Naive thymus-derived CD4-positive, alpha-beta T cell (primary cell): ENCODE results near the gene LALBA. TPM values are rescaled to one million over a fixed set of nuclear protein-coding genes. Genes with fewer than 3 reads are reported as not detected.

Experiments
- polyA plus RNA-seq, 2 donors: library from polyadenylated mRNA; unstranded; fragments of 300-500 nt; fragmentation: Illumina TruSeq; gene quantifications; one replicate each; pipeline ENCODE4 v1.2.3, GENCODE V29; 2021
- total RNA-seq, 6 experiments: library from RNA in 5 of 6; stranded (reverse) in 5 of 6; gene quantifications; 1 replicate in 5 of 6; 2 replicates in 1 of 6; pipeline ENCODE4 v1.2.3 and lab custom pipeline; 2021 to 2026

Gene LALBA
- total and polyA plus RNA-seq, 7 experiments from 2014 or later, result not detected

Other genes with a start within 250 kb of the LALBA start
- gene ZNF641, start 219.1 kb downstream of the LALBA start, total RNA-seq, result 10 to 100 TPM; 22.1 to 50.3 (median 30.1) TPM
- 10 to 100 TPM; 13.4 to 20.7 TPM for gene ZNF641, start 219.1 kb downstream of the LALBA start, polyA plus RNA-seq
- gene ANP32D, start 97.5 kb downstream of the LALBA start, total RNA-seq, result not detected
- gene ANP32D, start 97.5 kb downstream of the LALBA start, polyA plus RNA-seq, result not detected
- not detected for gene C12orf54, start 87.5 kb downstream of the LALBA start, total RNA-seq
- not detected for gene C12orf54, start 87.5 kb downstream of the LALBA start, polyA plus RNA-seq
- gene OR8S1, start 44.4 kb downstream of the LALBA start, total RNA-seq, result not detected
- not detected for gene OR8S1, start 44.4 kb downstream of the LALBA start, polyA plus RNA-seq
- 100 to 1,000 TPM in 1 of 5 experiments, 10 to 100 TPM in 4; 37.5 to 117 (median 74.4) TPM for gene KANSL2, start 112.2 kb upstream of the LALBA start, total RNA-seq
- 10 to 100 TPM; 33.4 to 50.8 TPM for gene KANSL2, start 112.2 kb upstream of the LALBA start, polyA plus RNA-seq
- gene CCNT1, start 146.7 kb upstream of the LALBA start, total RNA-seq, result 100 to 1,000 TPM in 1 of 5 experiments, 10 to 100 TPM in 4; 62.5 to 127 (median 76.6) TPM
- 10 to 100 TPM; 11.7 to 23.8 TPM for gene CCNT1, start 146.7 kb upstream of the LALBA start, polyA plus RNA-seq
- gene ADCY6, start 219.0 kb upstream of the LALBA start, total RNA-seq, result under 1 TPM in 3 of 5 experiments, not detected in 2; 0.07 to 0.22 (median 0.08) TPM
- not detected for gene ADCY6, start 219.0 kb upstream of the LALBA start, polyA plus RNA-seq
- 10 to 100 TPM in 1 of 5 experiments, 1 to 10 TPM in 4; 2.2 to 14.7 (median 5.5) TPM for gene CACNB3, start 248.4 kb upstream of the LALBA start, total RNA-seq
- 1 to 10 TPM in 1 of 2 donors, under 1 TPM in 1; 0.89 to 1.5 TPM for gene CACNB3, start 248.4 kb upstream of the LALBA start, polyA plus RNA-seq